SIG-M5 treated with dmso at 0.1 percent for 504 hours (cell line): ENCODE measurements around the gene TIMM44.

Experiments
- DNase-seq: peaks from one replicate; lab custom pipeline; 2025; ENCODE audit not compliant: unreplicated experiment; lab: John Stamatoyannopoulos, UW

Gene TIMM44

DNA sequence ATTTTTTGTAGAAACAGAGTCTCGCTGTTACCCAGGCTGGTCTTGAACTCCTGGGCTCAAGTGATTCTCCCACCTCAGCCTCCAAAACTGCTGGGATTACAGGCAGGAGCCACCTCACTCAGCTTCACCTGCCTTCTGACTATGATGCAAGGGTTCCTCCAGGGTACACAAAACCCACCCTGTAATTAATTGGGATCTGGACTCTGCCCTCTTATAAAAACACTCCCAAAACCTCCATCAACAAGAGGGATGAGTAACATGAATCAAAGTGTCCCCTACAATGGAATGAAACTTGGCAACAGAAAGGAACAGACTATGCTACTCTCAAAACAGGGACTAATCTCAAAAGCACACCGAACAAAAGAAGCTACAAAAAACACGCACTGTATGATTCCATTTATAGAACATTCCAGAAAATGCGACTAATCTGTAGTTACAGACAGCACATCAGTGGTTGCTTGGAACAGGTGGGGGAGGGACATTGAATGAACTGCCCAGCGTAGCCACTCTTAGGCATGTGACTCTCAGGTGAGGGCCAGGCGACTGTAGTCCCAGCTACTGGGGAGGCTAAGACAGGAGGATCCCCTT, 66.1 kb downstream of the TIMM44 start:
- DNase-seq: no peak
